Islet of Langerhans (tissue), 1 donor: ENCODE data around the gene FANCC.

Source experiments
- FAIRE-seq: peaks from one replicate; lab custom pipeline; 2011; peaks lifted over from hg19 to GRCh38; lab: Jason Lieb, UNC

The FANCC gene

DNA sequence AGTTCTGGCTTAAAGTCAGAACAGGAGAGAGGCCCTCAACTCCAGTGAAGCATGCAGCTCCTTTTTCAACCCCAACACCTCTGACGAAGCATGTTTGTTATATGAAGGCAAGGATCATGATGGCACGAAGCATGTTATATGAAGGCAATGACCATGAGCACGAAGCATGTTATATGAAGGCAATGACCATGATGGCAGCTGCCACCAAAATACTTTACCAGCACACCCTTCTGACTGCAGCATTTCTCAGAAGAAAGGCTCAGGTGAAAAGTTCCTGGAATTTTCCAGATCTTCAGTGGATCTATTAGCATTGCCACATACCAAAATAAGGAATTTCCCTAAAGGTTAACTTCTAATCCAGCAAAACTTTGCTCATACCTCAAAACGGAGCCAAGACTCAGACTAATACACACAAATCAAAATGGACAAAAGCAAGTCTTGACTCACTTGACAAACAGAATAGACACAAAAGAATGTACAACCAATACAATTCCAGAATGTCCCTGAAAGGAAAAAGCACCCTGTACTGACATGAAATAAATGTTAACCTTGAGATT lies 217.4 kb downstream of the FANCC start:
- no peak for FAIRE-seq

DNA sequence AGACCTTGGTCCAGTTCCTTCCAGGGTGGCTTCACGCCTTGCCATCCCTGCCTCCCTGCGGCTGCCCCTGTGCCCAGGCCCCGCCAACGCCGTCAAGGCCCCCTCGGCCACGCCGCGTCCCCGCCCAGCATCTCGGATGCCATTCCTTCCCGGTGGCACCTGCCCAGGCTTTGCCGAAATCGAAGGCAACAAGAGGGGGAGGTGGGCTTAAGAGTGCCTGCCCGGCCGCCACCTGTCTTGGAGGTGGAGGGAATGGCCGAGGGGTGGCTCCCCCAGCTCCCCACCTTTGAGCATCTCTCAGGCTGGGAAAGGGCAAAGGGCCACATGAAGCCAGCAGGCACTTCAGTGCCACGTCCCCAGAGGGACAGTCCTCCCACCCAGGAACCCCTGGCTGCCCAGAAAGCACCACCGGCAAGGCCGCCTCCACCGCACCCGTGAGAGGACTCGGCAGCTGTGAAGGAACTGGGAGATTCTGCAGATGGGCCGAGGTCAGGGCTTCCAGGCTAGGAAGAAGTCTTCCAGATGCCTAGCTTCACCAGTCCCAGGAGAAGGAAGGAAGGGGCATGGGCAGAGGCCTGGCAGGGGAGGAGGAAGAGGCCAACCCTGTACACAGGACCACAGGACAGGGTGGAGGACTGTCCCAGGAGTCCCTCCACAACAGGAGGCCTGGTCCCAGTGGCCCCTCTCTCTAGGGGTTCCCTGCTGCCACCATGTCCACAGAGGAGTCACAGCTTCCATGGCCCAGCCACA lies 218.0 kb downstream of the FANCC start:
- no peak for FAIRE-seq

DNA sequence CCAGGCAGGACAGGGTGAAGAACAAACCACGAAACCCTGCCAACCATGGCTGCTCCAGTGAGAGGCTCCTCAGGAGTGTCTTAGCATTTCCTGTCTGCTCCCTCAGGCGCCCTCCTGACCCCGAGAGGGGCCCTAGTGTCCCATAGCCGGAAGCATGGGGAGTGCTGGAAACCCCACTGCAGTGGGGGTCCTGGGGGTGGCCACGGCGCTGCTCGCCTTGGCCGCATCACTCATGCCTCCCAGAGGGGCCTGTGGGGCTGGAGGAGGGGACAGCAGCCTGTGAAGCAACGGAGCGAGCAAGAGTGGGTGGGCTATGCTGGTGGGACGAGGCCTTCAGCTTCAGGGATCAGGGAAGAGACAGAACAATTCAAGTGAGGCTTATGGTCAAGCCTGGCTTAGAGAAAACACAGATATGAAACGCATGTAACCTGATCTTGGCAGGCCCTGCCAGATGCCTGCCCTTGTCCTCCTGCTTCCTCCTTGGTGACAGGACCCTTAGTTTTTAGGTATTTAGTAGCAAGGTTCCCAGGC lies 219.1 kb downstream of the FANCC start:
- FAIRE-seq, result no peak

DNA sequence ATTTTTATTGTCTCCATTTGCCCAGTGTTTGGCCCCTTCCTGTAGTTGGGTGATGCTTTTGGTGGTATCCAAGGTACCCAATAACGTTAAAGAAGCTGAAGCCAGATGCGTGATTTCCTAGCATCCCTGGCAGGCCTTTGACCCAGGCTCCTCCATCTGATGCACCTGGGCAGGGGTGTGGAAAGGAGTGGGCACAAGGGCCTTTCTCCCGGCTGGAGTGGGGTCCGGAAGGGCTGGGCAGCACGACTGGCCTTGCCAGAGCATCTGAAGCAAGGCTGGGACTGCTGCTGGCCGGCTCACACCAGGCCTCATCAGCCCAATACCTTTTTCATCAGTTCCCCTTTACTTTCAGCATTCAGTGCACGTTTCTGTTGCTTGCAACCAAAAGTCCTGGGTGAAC lies 220.2 kb downstream of the FANCC start:
- FAIRE-seq, result no peak

DNA sequence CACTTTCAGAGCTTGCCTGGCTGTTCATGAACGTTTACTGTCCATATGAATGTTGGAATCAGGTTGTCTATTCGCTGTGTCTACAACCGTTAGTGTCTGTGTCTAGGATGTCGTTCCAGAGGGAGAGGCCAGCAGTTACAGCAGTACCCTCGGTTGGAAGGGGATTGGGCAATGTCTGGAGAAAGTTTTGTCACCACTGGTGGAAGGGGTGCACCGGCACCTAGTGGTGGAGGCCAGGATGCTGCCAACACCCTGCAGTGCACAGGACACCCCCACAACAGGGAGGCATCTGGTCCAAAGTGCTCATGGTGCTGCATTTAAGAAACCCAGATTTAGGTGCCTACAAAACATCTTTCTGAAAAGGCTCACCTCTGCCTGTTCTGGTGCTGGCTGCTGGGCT lies 220.7 kb downstream of the FANCC start:
- FAIRE-seq, result no peak

GRCh38 chr9:95096381-95096780 lies 221.1 kb downstream of the FANCC start:
- no peak for FAIRE-seq

- FAIRE-seq, result no peak
Measured at GRCh38 chr9:95095641-95096355, 221.7 kb downstream of the FANCC start.

- no peak for FAIRE-seq
Measured at GRCh38 chr9:95094002-95094401, 223.5 kb downstream of the FANCC start.

- no peak for FAIRE-seq
Measured at GRCh38 chr9:95093586-95093985, 223.9 kb downstream of the FANCC start.

GRCh38 chr9:95092262-95093072 lies 225.0 kb downstream of the FANCC start:
- no peak for FAIRE-seq

- FAIRE-seq, result no peak
Measured at GRCh38 chr9:95091601-95092261, 225.8 kb downstream of the FANCC start.

DNA sequence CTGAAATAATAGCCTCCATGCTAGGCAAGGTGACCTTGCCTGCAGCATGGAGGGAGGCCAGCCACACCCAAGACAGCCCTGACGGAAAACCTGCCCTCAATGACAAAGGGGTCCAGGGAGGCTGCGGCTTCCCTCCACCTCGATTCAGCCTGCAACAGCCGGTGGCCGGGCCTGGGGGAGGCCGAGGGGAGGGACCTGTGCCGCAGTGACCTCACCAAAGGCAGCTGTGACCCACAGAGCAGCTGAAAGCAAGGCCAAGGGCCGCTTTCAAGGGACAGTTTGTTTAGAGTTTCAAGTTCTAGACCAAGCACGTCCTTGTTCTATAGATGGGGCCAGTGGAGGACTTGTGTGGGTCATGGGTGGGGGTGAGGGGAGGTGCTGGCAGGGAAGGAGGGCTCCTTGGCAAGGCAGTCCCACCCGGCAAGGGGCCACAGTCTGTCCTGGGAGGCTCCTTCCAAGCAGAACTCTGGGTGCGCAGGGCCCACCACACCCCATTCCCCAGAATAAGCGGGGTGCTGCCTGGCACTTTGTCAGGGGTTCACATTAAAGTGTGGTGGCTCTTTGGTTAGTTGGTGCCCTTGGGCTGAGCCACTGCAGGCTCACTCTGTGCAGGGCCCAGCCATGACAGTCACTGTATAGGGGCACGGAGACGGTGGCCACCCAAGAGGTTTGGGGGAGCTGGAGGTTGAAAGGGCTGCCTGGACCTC lies 226.5 kb downstream of the FANCC start:
- FAIRE-seq, result no peak

- no peak for FAIRE-seq
Measured at GRCh38 chr9:95090023-95090791, 227.3 kb downstream of the FANCC start.

DNA sequence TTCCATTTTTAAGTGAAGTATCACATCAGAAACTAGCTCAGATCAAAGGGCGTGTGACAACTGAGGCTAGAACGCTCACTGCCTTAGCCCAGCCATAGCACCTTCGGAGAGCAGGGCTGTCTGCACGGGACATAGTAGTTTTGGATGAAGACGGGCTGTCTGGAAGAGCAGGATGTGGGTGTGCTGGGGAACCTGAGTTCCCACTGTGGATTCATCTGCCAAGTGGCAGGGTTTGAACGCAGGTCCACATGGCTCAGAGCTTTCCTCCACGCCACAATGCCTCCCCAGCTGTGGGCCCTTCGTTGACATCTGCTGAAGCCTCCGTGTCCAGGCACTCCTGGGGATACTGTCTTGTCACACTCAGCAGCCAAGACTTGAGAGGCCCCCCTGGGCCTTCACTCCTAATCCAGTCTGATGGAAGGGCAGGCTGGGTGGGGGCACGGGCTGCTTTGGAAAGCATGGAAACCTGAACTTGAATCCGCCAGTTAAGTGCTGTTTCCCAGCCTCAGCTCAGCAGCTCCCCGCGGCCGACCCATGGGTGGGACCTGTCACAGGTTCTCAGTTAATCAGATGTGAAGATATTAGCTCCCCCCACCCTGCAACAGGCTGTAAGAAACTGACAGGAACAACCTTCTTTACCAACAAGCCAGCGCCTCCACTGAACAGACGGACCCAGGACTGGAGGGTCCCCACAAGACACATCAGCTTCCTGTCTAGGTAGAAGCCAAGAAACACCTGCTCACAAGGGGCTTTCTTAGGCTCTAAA lies 228.1 kb downstream of the FANCC start:
- no peak for FAIRE-seq

DNA sequence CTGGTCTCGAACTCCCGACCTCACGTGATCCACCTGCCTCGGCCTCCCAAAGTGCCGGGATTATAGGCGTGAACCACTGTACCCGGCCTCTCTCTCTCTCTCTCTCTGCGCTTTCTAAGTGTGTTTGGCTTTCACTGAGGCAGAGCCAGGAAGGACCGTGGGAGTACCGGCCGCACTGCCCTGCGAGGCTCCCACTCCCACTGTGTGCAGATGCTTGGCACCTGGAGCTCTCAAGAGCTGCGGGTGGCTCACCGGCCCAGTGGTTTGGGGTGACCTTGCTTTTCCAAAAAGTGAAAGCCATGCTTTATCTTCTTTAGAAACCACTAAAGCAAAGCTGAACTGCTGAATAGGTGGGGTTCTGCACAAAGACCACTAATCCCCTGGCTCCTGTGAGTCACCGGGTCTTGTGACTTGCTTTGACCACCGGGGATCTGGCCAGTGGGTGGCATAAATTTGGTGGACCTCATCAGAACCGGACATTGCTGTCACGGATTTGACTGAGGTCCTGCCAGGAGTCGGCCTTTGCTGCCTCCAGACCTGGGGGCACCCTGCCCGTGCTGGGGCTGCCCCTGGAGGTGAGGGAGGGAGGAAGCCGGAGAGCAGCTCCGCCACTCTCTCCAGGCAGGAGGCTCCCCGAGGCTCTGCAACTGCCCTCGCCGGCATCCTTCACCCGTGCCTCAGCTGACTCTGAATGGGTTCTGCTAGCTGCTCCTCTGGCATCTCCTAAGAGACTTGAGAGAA lies 228.9 kb downstream of the FANCC start:
- FAIRE-seq, result no peak

- FAIRE-seq, result no peak
Measured at GRCh38 chr9:95087659-95088242, 229.8 kb downstream of the FANCC start.

GRCh38 chr9:95086564-95086955 lies 230.9 kb downstream of the FANCC start:
- FAIRE-seq, result no peak

GRCh38 chr9:95085861-95086563 lies 231.5 kb downstream of the FANCC start:
- FAIRE-seq, result no peak
